H1 (cell line): Measurements from ENCODE around the gene MTIF3. TPM values are rescaled to one million over a fixed set of nuclear protein-coding genes. Genes with fewer than 3 reads are reported as not detected.
A peak's percentile ranks its signal among the peaks of the same experiment; 100 is the strongest.

ENCODE experiments used
- ASH2L ChIP-seq: fragments of 200-600, 300-600 bp; sonication (generic); IDR thresholded peaks from one replicate; pipeline ENCODE4 v1.7.1; 2017; ENCODE audit warnings: low read length
- CHD1 ChIP-seq: IDR thresholded peaks from 2 replicates; pipeline ENCODE4 v1.6.1; 2012; ENCODE audit warnings: low read depth, low read length, improper control_type of control experiment
- CREB1 ChIP-seq: IDR thresholded peaks from 2 replicates; pipeline ENCODE4 v1.6.1; 2012; ENCODE audit warnings: inconsistent platforms
- E2F6 ChIP-seq: IDR thresholded peaks from 2 replicates; pipeline ENCODE4 v1.6.1; 2012; ENCODE audit warnings: inconsistent platforms
- JUND ChIP-seq: IDR thresholded peaks from 2 replicates; pipeline ENCODE4 v1.6.1; 2011; ENCODE audit warnings: mild to moderate bottlenecking, improper control_type of control experiment, low read length
- KDM1A ChIP-seq: fragments of 200-600, 300-600 bp; sonication (generic); IDR thresholded peaks from 2 replicates; pipeline ENCODE4 v1.7.1; 2016; ENCODE audit warnings: mild to moderate bottlenecking, low read length, borderline replicate concordance
- MAX ChIP-seq: IDR thresholded peaks from 2 replicates; pipeline ENCODE4 v1.6.1; 2012; ENCODE audit warnings: inconsistent platforms
- NANOG ChIP-seq: IDR thresholded peaks from 2 replicates; pipeline ENCODE4 v1.6.1; 2011; ENCODE audit warnings: low read length, low read depth, mild to moderate bottlenecking, inconsistent platforms; ENCODE audit not compliant: insufficient read depth, poor library complexity, severe bottlenecking
- NRF1 ChIP-seq: IDR thresholded peaks from 2 replicates; pipeline ENCODE4 v1.6.1; 2011; ENCODE audit warnings: mild to moderate bottlenecking, low read depth, low read length, improper control_type of control experiment
- PHF8 ChIP-seq: fragments of 200-600 bp; sonication (generic); conservative IDR thresholded peaks from 2 replicates; pipeline ENCODE4 v1.7.1; 2012; ENCODE audit warnings: low read depth, mild to moderate bottlenecking, inconsistent platforms, low read length, moderate library complexity
- POLR2A ChIP-seq, 2 experiments: IDR thresholded peaks; 1 replicate in 1 of 2; 2 replicates in 1 of 2; pipeline ENCODE4 v1.6.1; 2011; ENCODE audit warnings: low read depth in 2 of 2, low read length in 2 of 2, mild to moderate bottlenecking in 2 of 2; ENCODE audit errors: control extremely low read depth in 1 of 2
- POLR2AphosphoS5 ChIP-seq: IDR thresholded peaks from 2 replicates; pipeline ENCODE4 v1.6.1; 2011; ENCODE audit warnings: low read depth, low read length
- POU5F1 ChIP-seq: IDR thresholded peaks from 2 replicates; pipeline ENCODE4 v1.6.1; 2011; ENCODE audit warnings: low read depth, mild to moderate bottlenecking, low read length, moderate library complexity
- RBBP5 ChIP-seq: IDR thresholded peaks from 2 replicates; pipeline ENCODE4 v1.7.1; 2012; ENCODE audit warnings: low read depth, mild to moderate bottlenecking, inconsistent platforms, low read length, moderate library complexity, borderline replicate concordance
- RFX5 ChIP-seq: IDR thresholded peaks from 2 replicates; pipeline ENCODE4 v1.6.1; 2011; ENCODE audit warnings: low read depth, low read length, improper control_type of control experiment, borderline replicate concordance
- SAP30 ChIP-seq: fragments of 300-600 bp; sonication (generic); IDR thresholded peaks from 2 replicates; pipeline ENCODE4 v1.7.1; 2012; ENCODE audit warnings: low read length, moderate library complexity, mild to moderate bottlenecking, inconsistent platforms; ENCODE audit not compliant: insufficient read depth, insufficient replicate concordance
- SUZ12 ChIP-seq: fragments of 200-600 bp; sonication (generic); IDR thresholded peaks from 2 replicates; pipeline ENCODE4 v1.6.1; 2012; ENCODE audit warnings: mild to moderate bottlenecking, inconsistent platforms, low read length, moderate library complexity, mixed read lengths
- TAF7 ChIP-seq: optimal IDR thresholded peaks from 2 replicates; pipeline ENCODE3; 2011; ENCODE audit warnings: low read depth, mild to moderate bottlenecking, inconsistent platforms, low read length, moderate library complexity, borderline replicate concordance
- TBP ChIP-seq: IDR thresholded peaks from 2 replicates; pipeline ENCODE4 v1.6.1; 2011; ENCODE audit warnings: low read depth, low read length, improper control_type of control experiment
- TCF12 ChIP-seq: IDR thresholded peaks from 2 replicates; pipeline ENCODE4 v1.6.1; 2011; ENCODE audit warnings: low read depth, mild to moderate bottlenecking, low read length
- polyA plus RNA-seq, 7 experiments: library from polyadenylated mRNA; depleted of rRNA in 3 of 7; stranded (reverse) in 5 of 7; unstranded in 2 of 7; fragments of >200 nt in 5 of 7; fragments of 200-250 nt in 2 of 7; gene quantifications; 1 replicate in 5 of 7; 2 replicates in 1 of 7; 4 replicates in 1 of 7; pipeline versions ENCODE4 v1.2.1 to v1.2.3, GENCODE V29; 2011 to 2013; ENCODE audit warnings: missing spikeins in 2 of 7, mixed read lengths in 2 of 7
- total RNA-seq: library from RNA; stranded (reverse); fragmentation: NEBNext Ultra II Directional; extraction: Animal tissue kit (Norgen Biotek cat#: 25700); gene quantifications from 2 replicates; pipeline ENCODE4 v1.2.1, GENCODE V29; 2021
- TF ChIP-seq, protein P1 (sequence below): IDR thresholded peaks from 2 replicates; pipeline ENCODE4 v1.6.1; 2012; ENCODE audit warnings: low read length, inconsistent platforms

The MTIF3 gene
- total and polyA plus RNA-seq, 2 of the 8 experiments (the other 6 are each of a cell fraction or from before 2014, with no cell fraction given): 29.4 to 36.4 TPM

- peak; percentile 81; the same call in 1 of the 2 replicates for TF ChIP-seq PHF8
- TF ChIP-seq KDM1A: 0 out of 2 replicates have a peak, but pooled peaks have one; percentile 42
- TF ChIP-seq RBBP5: peak; percentile 56; the same call in 1 of the 2 replicates
- TF ChIP-seq POU5F1: no peak
- no peak for TF ChIP-seq CHD1
- TF ChIP-seq E2F6: peak; percentile 28
- TF ChIP-seq MAX: peak; percentile 59
- TF ChIP-seq TCF12: peak; percentile 57; the same call in 1 of the 2 replicates
- peak; percentile 5 for TF ChIP-seq TAF7
- TF ChIP-seq NRF1: peak; percentile 64
- peak; percentile 73 for TF ChIP-seq TBP
- no peak for TF ChIP-seq RFX5
- peak; percentile 96 for TF ChIP-seq ASH2L
- peak; percentile 50; the same call in 1 of the 2 replicates for TF ChIP-seq CREB1
- no peak for TF ChIP-seq JUND
- TF ChIP-seq NANOG: no peak
- TF ChIP-seq SUZ12: 0 out of 2 replicates have a peak, but pooled peaks have one; percentile 1
- TF ChIP-seq, protein P1, sequence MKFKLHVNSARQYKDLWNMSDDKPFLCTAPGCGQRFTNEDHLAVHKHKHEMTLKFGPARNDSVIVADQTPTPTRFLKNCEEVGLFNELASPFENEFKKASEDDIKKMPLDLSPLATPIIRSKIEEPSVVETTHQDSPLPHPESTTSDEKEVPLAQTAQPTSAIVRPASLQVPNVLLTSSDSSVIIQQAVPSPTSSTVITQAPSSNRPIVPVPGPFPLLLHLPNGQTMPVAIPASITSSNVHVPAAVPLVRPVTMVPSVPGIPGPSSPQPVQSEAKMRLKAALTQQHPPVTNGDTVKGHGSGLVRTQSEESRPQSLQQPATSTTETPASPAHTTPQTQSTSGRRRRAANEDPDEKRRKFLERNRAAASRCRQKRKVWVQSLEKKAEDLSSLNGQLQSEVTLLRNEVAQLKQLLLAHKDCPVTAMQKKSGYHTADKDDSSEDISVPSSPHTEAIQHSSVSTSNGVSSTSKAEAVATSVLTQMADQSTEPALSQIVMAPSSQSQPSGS: peak; percentile 72; the same call in 1 of the 2 replicates
- TF ChIP-seq SAP30: peak; percentile 49
- TF ChIP-seq POLR2A (IDR thresholded peaks at IDR 0.05; ENCODE audit: control extremely low read depth in 1 of 2, low read depth in 2 of 2, low read length in 2 of 2): peak; percentile 51 to 89
- TF ChIP-seq POLR2AphosphoS5: peak; percentile 76
Observed at GRCh38 chr13:27449936-27450828, at the start of gene MTIF3 (continued).
